ENCODE results near the gene TAF13. TPM values are rescaled to one million over a fixed set of nuclear protein-coding genes. Genes with fewer than 3 reads are reported as not detected.

The TAF13 gene
- total and polyA plus RNA-seq, 2 of the 4 experiments (the other 2 are of a cell fraction), result 13.1 to 42.5 TPM

DNA sequence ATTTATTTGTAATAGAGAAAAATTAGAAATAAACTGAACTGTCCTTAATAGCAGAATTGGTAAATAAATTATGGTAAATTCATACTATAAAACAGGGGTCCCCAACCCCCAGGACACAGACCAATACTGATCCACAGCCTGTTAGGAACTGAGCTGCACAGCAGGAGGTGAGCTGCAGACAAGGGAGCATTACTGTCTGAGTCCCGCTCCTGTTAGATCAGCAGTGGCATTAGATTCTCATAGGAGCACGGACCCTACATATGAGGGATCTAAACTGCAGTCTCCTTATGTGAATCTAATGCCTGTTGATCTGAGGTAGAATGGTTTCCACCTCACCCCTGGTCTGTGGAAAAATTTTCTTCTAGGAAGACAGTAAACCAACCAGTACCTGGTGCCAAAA is 41.4 kb downstream of the TAF13 start:
- Histone ChIP-seq H3K4me2 (ENCODE audit: low read depth, low read length) (no peak overlapping the region), H4K8ac (ENCODE audit: low read depth in 2 of 2, low read length in 2 of 2) (no peak overlapping the region), H3K18ac (ENCODE audit: low read depth, low read length) (no peak overlapping the region), H2BK20ac (ENCODE audit: low read depth, low read length) (no peak overlapping the region), H2BK5ac (ENCODE audit: low read depth, low read length, poor library complexity, severe bottlenecking) (no peak overlapping the region), H3K36me3 (ENCODE audit: control insufficient read depth, insufficient read depth, low read length) (no peaks in the 10 kb centered on the region), H3K27ac (ENCODE audit: insufficient read depth, low read length) (no peak overlapping the region), H4K5ac (ENCODE audit: low read depth, low read length) (no peak overlapping the region), H3K79me1 (ENCODE audit: low read depth in 1 of 2, low read length in 2 of 2) (peaks cover 10 to 47% of the 10 kb centered on the region in 2 experiments; a peak in 3 of 4 replicates), H3K9ac (ENCODE audit: low read depth, low read length) (no peak overlapping the region), H2AK5ac (ENCODE audit: low read depth, low read length) (no peak overlapping the region), H3K27me3 (ENCODE audit: control insufficient read depth, insufficient read depth, low read length) (no peaks in the 10 kb centered on the region), H3K14ac (replicated peaks; ENCODE audit: low read depth, low read length) (no peak overlapping the region), H4K20me1 (ENCODE audit: insufficient read depth, low read length) (peaks cover 14% of the 10 kb centered on the region; the same call in 1 of the 2 replicates), H2BK15ac (ENCODE audit: low read depth, low read length) (no peak overlapping the region), H3K23ac (ENCODE audit: low read depth, low read length) (no peak overlapping the region), H3K4me1 (ENCODE audit: control insufficient read depth, insufficient read depth, low read length) (no peaks in the 10 kb centered on the region), H3K9me3 (ENCODE audit: control insufficient read depth, insufficient read depth, low read length) (no peaks in the 10 kb centered on the region), H3K4ac (ENCODE audit: low read depth, low read length) (no peak overlapping the region), H3K9me1 (ENCODE audit: insufficient read depth, low read length) (no peaks in the 10 kb centered on the region), H2AK9ac (replicated peaks; ENCODE audit: low read depth, low read length, poor library complexity) (no peak overlapping the region), H2AFZ (replicated peaks; ENCODE audit: low read length, poor library complexity) (no peak overlapping the region), H3K4me3 (ENCODE audit: insufficient read depth, low read depth, low read length) (no peak overlapping the region), H3K56ac (ENCODE audit: extremely low read depth, insufficient read depth, low read length) (no peak overlapping the region), H4K91ac (ENCODE audit: insufficient read depth, low read depth, low read length) (no peak overlapping the region), H2BK120ac (ENCODE audit: low read depth, low read length) (no peak overlapping the region)
- dilution Hi-C loops (cut with HindIII; ENCODE audit: low sequenced_read_pairs, unreplicated experiment) (no loop called here), intact Hi-C loops (cut with micrococcal nuclease) (loop anchor here (5.0 kb wide), 1 partner anchor 47 kb away; no protein-coding TSS in a partner anchor), in situ Hi-C loops (cut with MboI; ENCODE audit: low sequenced_read_pairs) (no loop called here)
- POLR2A ChIA-PET (ENCODE audit: unreplicated experiment), result no interaction called here
- WGBS, 2 experiments (ENCODE audit: extremely low coverage in 2 of 2, insufficient read length in 1 of 2), result no CpG with 5 or more reads among the region's 2 CpGs
- TF ChIP-seq CHD1 (IDR thresholded peaks at IDR 0.05; ENCODE audit: low read depth, low read length) (no peak), BHLHE40 (IDR thresholded peaks at IDR 0.05; ENCODE audit: low read depth, low read length) (no peak), RCOR1 (IDR thresholded peaks at IDR 0.05; ENCODE audit: insufficient replicate concordance, low read length) (no peak), POLR2A (IDR thresholded peaks at IDR 0.05; ENCODE audit: low read depth, low read length) (no peak), FOS (IDR thresholded peaks at IDR 0.05; ENCODE audit: low read depth, low read length) (no peak), CEBPB (IDR thresholded peaks at IDR 0.05; ENCODE audit: low read depth, low read length) (no peak), NFE2L2 (IDR thresholded peaks at IDR 0.05; ENCODE audit: low read depth, low read length) (no peak), SMC3 (IDR thresholded peaks at IDR 0.05; ENCODE audit: low read depth, low read length) (no peak), MAZ (IDR thresholded peaks at IDR 0.05; ENCODE audit: borderline replicate concordance, low read depth, low read length) (no peak), MAFK (IDR thresholded peaks at IDR 0.05; ENCODE audit: low read depth, low read length) (no peak), RFX5 (IDR thresholded peaks at IDR 0.05; ENCODE audit: low read depth, low read length) (no peak), RAD21 (IDR thresholded peaks at IDR 0.05; ENCODE audit: low read length) (no peak), MXI1 (IDR thresholded peaks at IDR 0.05; ENCODE audit: borderline replicate concordance, low read depth, low read length) (no peak), ELK1 (IDR thresholded peaks at IDR 0.05; ENCODE audit: borderline replicate concordance, low read depth, low read length) (no peak)
- TF ChIP-seq, protein P1, sequence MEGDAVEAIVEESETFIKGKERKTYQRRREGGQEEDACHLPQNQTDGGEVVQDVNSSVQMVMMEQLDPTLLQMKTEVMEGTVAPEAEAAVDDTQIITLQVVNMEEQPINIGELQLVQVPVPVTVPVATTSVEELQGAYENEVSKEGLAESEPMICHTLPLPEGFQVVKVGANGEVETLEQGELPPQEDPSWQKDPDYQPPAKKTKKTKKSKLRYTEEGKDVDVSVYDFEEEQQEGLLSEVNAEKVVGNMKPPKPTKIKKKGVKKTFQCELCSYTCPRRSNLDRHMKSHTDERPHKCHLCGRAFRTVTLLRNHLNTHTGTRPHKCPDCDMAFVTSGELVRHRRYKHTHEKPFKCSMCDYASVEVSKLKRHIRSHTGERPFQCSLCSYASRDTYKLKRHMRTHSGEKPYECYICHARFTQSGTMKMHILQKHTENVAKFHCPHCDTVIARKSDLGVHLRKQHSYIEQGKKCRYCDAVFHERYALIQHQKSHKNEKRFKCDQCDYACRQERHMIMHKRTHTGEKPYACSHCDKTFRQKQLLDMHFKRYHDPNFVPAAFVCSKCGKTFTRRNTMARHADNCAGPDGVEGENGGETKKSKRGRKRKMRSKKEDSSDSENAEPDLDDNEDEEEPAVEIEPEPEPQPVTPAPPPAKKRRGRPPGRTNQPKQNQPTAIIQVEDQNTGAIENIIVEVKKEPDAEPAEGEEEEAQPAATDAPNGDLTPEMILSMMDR (conservative IDR thresholded peaks at IDR 0.05; ENCODE audit: low read depth, low read length), result no peak
- TF ChIP-seq, protein P2, sequence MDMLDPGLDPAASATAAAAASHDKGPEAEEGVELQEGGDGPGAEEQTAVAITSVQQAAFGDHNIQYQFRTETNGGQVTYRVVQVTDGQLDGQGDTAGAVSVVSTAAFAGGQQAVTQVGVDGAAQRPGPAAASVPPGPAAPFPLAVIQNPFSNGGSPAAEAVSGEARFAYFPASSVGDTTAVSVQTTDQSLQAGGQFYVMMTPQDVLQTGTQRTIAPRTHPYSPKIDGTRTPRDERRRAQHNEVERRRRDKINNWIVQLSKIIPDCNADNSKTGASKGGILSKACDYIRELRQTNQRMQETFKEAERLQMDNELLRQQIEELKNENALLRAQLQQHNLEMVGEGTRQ (IDR thresholded peaks at IDR 0.05; ENCODE audit: low read depth, low read length), result no peak
- no peak for ATAC-seq (ENCODE audit: low read depth)
- DNase-seq, result no peak
- no TSS peak for BruUV-seq (replicated peaks)
- CTCF ChIA-PET, result no interaction called here

All from IMR-90 (cell line).